ENCODE measurements around the gene FAM184A. TPM values are rescaled to one million over a fixed set of nuclear protein-coding genes. Genes with fewer than 3 reads are reported as not detected.

The FAM184A gene
- polyA plus RNA-seq, 1 experiment = 0.02 TPM

DNA sequence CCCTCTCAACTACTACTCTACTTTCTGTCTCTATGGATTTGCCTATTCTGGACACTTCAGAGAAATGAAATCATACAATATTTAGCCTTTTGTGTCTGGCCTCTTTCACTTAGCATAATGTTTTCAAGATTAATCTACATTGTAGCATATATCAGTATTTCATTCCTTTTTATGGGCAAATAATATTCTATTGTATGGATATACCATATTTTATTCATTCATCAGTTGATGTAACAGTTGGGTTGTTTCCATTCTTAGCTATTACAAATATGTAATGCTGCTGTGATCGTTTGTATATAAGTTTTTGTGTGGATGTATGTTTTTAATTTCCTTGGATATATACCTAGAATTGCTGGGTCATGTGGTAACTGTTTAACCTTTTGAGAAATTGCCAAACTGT lies 23.4 kb downstream of the FAM184A start:
- no peak for DNase-seq (ENCODE audit: low read depth, low spot score)
- ChIA-PET CTCF (no interaction called here), POLR2A (no interaction called here)
- TF ChIP-seq CTCF (IDR thresholded peaks at IDR 0.05; ENCODE audit: low read depth, low read length) = no peak
- Histone ChIP-seq H3K27ac (ENCODE audit: low read depth, low read length) (no peak overlapping the region), H3K4me3 (ENCODE audit: low read depth, low read length) (no peak overlapping the region), H3K27me3 (ENCODE audit: control insufficient read depth, insufficient read depth, low read length) (no peaks in the 10 kb centered on the region), H3K9me3 (ENCODE audit: control insufficient read depth, insufficient read depth, low read length) (no peaks in the 10 kb centered on the region)

- TF ChIP-seq CTCF (IDR thresholded peaks at IDR 0.05; ENCODE audit: low read depth, low read length) = no peak
- POLR2A ChIA-PET = no interaction called here
- CTCF ChIA-PET = no interaction called here
- Histone ChIP-seq H3K27me3 (ENCODE audit: control insufficient read depth, insufficient read depth, low read length) (no peaks in the 10 kb centered on the region), H3K9me3 (ENCODE audit: control insufficient read depth, insufficient read depth, low read length) (no peaks in the 10 kb centered on the region), H3K27ac (ENCODE audit: low read depth, low read length) (no peak overlapping the region), H3K4me3 (ENCODE audit: low read depth, low read length) (no peak overlapping the region)
- no peak for DNase-seq (ENCODE audit: low read depth, low spot score)
Measured at GRCh38 chr6:119052987-119053386, 25.5 kb downstream of the FAM184A start.

DNA sequence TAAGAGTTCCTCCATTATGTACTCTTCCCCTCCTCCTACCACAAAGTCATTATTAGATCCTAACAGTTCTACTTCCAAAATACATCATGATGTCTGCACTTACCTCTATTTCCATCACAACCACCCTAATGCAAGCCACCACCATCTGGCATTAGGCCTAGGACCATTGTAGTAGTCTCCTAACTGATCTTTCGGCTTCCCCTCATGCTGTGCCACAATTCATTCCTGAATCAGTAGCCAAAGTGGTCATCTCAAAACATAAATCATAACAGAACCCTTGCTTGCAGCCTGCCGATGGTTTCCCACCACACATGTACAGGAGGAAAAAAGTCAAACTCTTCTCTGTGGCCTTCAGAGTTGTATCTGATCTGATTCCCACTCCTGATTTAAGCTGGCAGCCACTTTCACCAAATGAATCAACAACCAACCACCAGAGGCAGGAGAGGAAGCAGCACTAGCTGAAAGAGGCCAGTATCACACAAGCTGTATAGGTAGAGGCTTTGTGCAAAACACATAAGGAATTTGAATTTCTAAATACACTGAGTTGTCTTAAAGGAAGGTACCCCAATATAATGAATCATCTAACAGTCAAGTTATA lies 26.1 kb downstream of the FAM184A start:
- ChIA-PET POLR2A (no interaction called here), CTCF (no interaction called here)
- no peaks in the 10 kb centered on the region for H3K9me3 ChIP-seq (ENCODE audit: control insufficient read depth, insufficient read depth, low read length)
- DNase-seq (ENCODE audit: low read depth, low spot score) = no peak
- H3K4me3 ChIP-seq (ENCODE audit: low read depth, low read length) = no peak overlapping the region
- no peaks in the 10 kb centered on the region for H3K27me3 ChIP-seq (ENCODE audit: control insufficient read depth, insufficient read depth, low read length)
- TF ChIP-seq CTCF (IDR thresholded peaks at IDR 0.05; ENCODE audit: low read depth, low read length) = no peak
- H3K27ac ChIP-seq (ENCODE audit: low read depth, low read length) = no peak overlapping the region

GRCh38 chr6:119044255-119044654 lies 34.2 kb downstream of the FAM184A start:
- CTCF ChIA-PET = no interaction called here
- no peak for DNase-seq (ENCODE audit: low read depth, low spot score)
- no peak overlapping the region for H3K4me3 ChIP-seq (ENCODE audit: low read depth, low read length)
- H3K9me3 ChIP-seq (ENCODE audit: control insufficient read depth, insufficient read depth, low read length) = no peaks in the 10 kb centered on the region
- no peaks in the 10 kb centered on the region for H3K27me3 ChIP-seq (ENCODE audit: control insufficient read depth, insufficient read depth, low read length)
- TF ChIP-seq CTCF (IDR thresholded peaks at IDR 0.05; ENCODE audit: low read depth, low read length) = no peak
- H3K27ac ChIP-seq (ENCODE audit: low read depth, low read length) = no peak overlapping the region
- POLR2A ChIA-PET = no interaction called here

DNA sequence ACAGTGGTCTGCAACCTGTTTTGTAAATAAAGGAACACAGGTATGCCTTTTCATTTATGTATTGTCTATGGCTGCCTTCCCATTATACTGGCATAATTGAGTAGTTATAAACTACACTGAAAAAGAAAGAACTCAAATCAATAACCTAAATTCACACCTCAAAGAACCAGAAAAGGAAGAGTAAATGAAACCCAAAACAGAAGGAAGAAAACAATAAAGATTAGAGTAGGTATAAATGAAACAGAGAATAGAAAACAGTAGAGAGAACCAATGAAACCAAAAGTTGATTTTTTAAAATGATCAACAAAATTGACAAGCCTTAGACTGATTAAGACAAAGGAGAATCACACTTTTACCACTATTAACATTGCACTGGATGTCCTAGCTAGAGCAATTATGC lies 34.7 kb downstream of the FAM184A start:
- CTCF ChIA-PET = no interaction called here
- no peaks in the 10 kb centered on the region for H3K9me3 ChIP-seq (ENCODE audit: control insufficient read depth, insufficient read depth, low read length)
- TF ChIP-seq CTCF (IDR thresholded peaks at IDR 0.05; ENCODE audit: low read depth, low read length) = no peak

More for the DNA sequence above, 34.7 kb downstream of the FAM184A start:
- DNase-seq (ENCODE audit: low read depth, low spot score) = no peak
- no peak overlapping the region for H3K4me3 ChIP-seq (ENCODE audit: low read depth, low read length)
- H3K27me3 ChIP-seq (ENCODE audit: control insufficient read depth, insufficient read depth, low read length) = no peaks in the 10 kb centered on the region
- POLR2A ChIA-PET = no interaction called here
- H3K27ac ChIP-seq (ENCODE audit: low read depth, low read length) = no peak overlapping the region
